WTC11 (cell line): ENCODE measurements around the gene TXNRD2.

Source experiments
- ESRRA ChIP-seq: sonication (generic); formaldehyde crosslinking; IDR thresholded peaks from 2 replicates; pipeline ENCODE4 v1.8.1; 2022; ENCODE audit warnings: mild to moderate bottlenecking, missing genetic modification reagents, borderline replicate concordance
- FOXP1 ChIP-seq: sonication (generic); formaldehyde crosslinking; IDR thresholded peaks from 2 replicates; pipeline ENCODE4 v1.8.0; 2022; ENCODE audit warnings: missing genetic modification reagents, mild to moderate bottlenecking, moderate library complexity, borderline replicate concordance
- NFYB ChIP-seq: sonication (generic); formaldehyde crosslinking; conservative IDR thresholded peaks from 2 replicates; pipeline ENCODE4 v1.8.0; 2022; ENCODE audit warnings: low read depth, missing genetic modification reagents
- NR2C2 ChIP-seq: sonication (generic); formaldehyde crosslinking; IDR thresholded peaks from 2 replicates; pipeline ENCODE4 v1.8.0; 2022; ENCODE audit warnings: mild to moderate bottlenecking, missing genetic modification reagents
- SMAD3 ChIP-seq: sonication (generic); formaldehyde crosslinking; IDR thresholded peaks from 2 replicates; pipeline ENCODE4 v1.8.0; 2022; ENCODE audit warnings: missing genetic modification reagents, mild to moderate bottlenecking, borderline replicate concordance
- SMAD4 ChIP-seq: sonication (generic); formaldehyde crosslinking; IDR thresholded peaks from 2 replicates; pipeline ENCODE4 v1.8.0; 2022; ENCODE audit warnings: mild to moderate bottlenecking, missing genetic modification reagents
- TCF7 ChIP-seq: sonication (generic); formaldehyde crosslinking; IDR thresholded peaks from 2 replicates; pipeline ENCODE4 v1.8.0; 2022; ENCODE audit warnings: mild to moderate bottlenecking, low read depth, missing genetic modification reagents, moderate library complexity
- TEAD4 ChIP-seq: sonication (generic); formaldehyde crosslinking; IDR thresholded peaks from 2 replicates; pipeline ENCODE4 v1.8.0; 2022; ENCODE audit warnings: mild to moderate bottlenecking, missing genetic modification reagents
- TP53 ChIP-seq: sonication (generic); formaldehyde crosslinking; IDR thresholded peaks from 2 replicates; pipeline ENCODE4 v1.8.1; 2023; ENCODE audit warnings: mild to moderate bottlenecking, missing genetic modification reagents
- ZNF263 ChIP-seq: sonication (generic); formaldehyde crosslinking; IDR thresholded peaks from 2 replicates; pipeline ENCODE4 v1.8.1; 2022; ENCODE audit warnings: low read depth, mild to moderate bottlenecking, moderate library complexity, missing genetic modification reagents
- TF ChIP-seq, protein P1 (sequence below): sonication (generic); formaldehyde crosslinking; IDR thresholded peaks from 2 replicates; pipeline ENCODE4 v1.8.1; 2022; ENCODE audit warnings: low read depth, mild to moderate bottlenecking, moderate library complexity, missing genetic modification reagents, borderline replicate concordance
- TF ChIP-seq, protein P2 (sequence below): fragments of 200-600 bp; IDR thresholded peaks from 2 replicates; pipeline ENCODE4 v1.8.0; 2022; ENCODE audit warnings: antibody characterized with exemption
- TF ChIP-seq, protein P3 (sequence below): sonication (generic); formaldehyde crosslinking; conservative IDR thresholded peaks from 2 replicates; pipeline ENCODE4 v1.8.1; 2022; ENCODE audit warnings: mild to moderate bottlenecking, missing genetic modification reagents
- TF ChIP-seq, protein P4 (sequence below): sonication (generic); formaldehyde crosslinking; IDR thresholded peaks from 2 replicates; pipeline ENCODE4 v1.8.0; 2023; ENCODE audit warnings: missing genetic modification reagents, mild to moderate bottlenecking, borderline replicate concordance

DNA sequence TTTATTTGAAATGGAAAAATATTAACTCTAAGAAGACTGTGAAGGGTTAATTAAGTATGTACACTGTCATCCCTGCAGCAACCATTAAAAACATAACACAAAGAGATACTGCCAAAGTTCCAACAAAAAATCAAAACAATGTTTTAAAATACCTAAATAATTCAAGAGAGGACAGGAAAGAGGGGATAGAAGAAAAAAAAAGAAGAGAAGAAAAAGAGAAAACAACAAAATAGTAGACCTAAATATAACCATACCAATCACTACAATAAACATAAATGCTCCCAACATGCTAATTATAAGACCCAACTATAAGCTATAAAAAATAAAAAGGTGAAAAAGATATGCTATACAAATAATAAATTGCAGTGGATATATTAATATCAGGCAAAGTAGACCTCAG, 107.0 kb downstream of the TXNRD2 start:
- no peak for TF ChIP-seq SMAD4 (CRISPR knock-in tag)
- TF ChIP-seq, protein P1, sequence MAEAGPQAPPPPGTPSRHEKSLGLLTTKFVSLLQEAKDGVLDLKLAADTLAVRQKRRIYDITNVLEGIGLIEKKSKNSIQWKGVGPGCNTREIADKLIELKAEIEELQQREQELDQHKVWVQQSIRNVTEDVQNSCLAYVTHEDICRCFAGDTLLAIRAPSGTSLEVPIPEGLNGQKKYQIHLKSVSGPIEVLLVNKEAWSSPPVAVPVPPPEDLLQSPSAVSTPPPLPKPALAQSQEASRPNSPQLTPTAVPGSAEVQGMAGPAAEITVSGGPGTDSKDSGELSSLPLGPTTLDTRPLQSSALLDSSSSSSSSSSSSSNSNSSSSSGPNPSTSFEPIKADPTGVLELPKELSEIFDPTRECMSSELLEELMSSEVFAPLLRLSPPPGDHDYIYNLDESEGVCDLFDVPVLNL (CRISPR knock-in tag): no peak
- no peak for TF ChIP-seq FOXP1
- TF ChIP-seq ZNF263 (CRISPR knock-in tag): no peak
- no peak for TF ChIP-seq TCF7 (CRISPR knock-in tag)
- TF ChIP-seq, protein P2, sequence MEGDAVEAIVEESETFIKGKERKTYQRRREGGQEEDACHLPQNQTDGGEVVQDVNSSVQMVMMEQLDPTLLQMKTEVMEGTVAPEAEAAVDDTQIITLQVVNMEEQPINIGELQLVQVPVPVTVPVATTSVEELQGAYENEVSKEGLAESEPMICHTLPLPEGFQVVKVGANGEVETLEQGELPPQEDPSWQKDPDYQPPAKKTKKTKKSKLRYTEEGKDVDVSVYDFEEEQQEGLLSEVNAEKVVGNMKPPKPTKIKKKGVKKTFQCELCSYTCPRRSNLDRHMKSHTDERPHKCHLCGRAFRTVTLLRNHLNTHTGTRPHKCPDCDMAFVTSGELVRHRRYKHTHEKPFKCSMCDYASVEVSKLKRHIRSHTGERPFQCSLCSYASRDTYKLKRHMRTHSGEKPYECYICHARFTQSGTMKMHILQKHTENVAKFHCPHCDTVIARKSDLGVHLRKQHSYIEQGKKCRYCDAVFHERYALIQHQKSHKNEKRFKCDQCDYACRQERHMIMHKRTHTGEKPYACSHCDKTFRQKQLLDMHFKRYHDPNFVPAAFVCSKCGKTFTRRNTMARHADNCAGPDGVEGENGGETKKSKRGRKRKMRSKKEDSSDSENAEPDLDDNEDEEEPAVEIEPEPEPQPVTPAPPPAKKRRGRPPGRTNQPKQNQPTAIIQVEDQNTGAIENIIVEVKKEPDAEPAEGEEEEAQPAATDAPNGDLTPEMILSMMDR: no peak
- no peak for TF ChIP-seq SMAD3 (CRISPR knock-in tag)
- no peak for TF ChIP-seq NFYB (CRISPR knock-in tag)
- TF ChIP-seq, protein P3, sequence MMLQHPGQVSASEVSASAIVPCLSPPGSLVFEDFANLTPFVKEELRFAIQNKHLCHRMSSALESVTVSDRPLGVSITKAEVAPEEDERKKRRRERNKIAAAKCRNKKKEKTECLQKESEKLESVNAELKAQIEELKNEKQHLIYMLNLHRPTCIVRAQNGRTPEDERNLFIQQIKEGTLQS (CRISPR knock-in tag): no peak
- TF ChIP-seq NR2C2 (CRISPR knock-in tag): no peak
- no peak for TF ChIP-seq ESRRA (CRISPR knock-in tag)
- TF ChIP-seq TEAD4 (CRISPR knock-in tag): no peak
- TF ChIP-seq TP53 (CRISPR knock-in tag): no peak
- TF ChIP-seq, protein P4, sequence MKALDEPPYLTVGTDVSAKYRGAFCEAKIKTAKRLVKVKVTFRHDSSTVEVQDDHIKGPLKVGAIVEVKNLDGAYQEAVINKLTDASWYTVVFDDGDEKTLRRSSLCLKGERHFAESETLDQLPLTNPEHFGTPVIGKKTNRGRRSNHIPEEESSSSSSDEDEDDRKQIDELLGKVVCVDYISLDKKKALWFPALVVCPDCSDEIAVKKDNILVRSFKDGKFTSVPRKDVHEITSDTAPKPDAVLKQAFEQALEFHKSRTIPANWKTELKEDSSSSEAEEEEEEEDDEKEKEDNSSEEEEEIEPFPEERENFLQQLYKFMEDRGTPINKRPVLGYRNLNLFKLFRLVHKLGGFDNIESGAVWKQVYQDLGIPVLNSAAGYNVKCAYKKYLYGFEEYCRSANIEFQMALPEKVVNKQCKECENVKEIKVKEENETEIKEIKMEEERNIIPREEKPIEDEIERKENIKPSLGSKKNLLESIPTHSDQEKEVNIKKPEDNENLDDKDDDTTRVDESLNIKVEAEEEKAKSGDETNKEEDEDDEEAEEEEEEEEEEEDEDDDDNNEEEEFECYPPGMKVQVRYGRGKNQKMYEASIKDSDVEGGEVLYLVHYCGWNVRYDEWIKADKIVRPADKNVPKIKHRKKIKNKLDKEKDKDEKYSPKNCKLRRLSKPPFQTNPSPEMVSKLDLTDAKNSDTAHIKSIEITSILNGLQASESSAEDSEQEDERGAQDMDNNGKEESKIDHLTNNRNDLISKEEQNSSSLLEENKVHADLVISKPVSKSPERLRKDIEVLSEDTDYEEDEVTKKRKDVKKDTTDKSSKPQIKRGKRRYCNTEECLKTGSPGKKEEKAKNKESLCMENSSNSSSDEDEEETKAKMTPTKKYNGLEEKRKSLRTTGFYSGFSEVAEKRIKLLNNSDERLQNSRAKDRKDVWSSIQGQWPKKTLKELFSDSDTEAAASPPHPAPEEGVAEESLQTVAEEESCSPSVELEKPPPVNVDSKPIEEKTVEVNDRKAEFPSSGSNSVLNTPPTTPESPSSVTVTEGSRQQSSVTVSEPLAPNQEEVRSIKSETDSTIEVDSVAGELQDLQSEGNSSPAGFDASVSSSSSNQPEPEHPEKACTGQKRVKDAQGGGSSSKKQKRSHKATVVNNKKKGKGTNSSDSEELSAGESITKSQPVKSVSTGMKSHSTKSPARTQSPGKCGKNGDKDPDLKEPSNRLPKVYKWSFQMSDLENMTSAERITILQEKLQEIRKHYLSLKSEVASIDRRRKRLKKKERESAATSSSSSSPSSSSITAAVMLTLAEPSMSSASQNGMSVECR: no peak
